K562 (cell line): ENCODE results near the gene PHC3. TPM values are rescaled to one million over a fixed set of nuclear protein-coding genes. Genes with fewer than 3 reads are reported as not detected.
A peak's percentile ranks its signal among the peaks of the same experiment; 100 is the strongest.

Experiments used
- ARID2 ChIP-seq: fragments of 450-650 bp; IDR thresholded peaks from 2 replicates; pipeline ENCODE4 v1.6.1; 2017; ENCODE audit warnings: antibody characterized with exemption, mild to moderate bottlenecking
- BACH1 ChIP-seq: fragments of 200-800 bp; sonication (Bioruptor generic); IDR thresholded peaks from 2 replicates; pipeline ENCODE4 v1.6.1; 2016; ENCODE audit warnings: missing genetic modification characterization, missing compliant biosample characterization
- CAMTA2 ChIP-seq: fragments of 250-450 bp; sonication (Bioruptor Pico); conservative IDR thresholded peaks from 2 replicates; pipeline ENCODE4 v1.5.1; 2022
- ELK1 ChIP-seq: sonication (generic); formaldehyde crosslinking; IDR thresholded peaks from 2 replicates; pipeline ENCODE4 v1.8.1; 2022; ENCODE audit warnings: missing genetic modification reagents
- FOS ChIP-seq: IDR thresholded peaks from 3 replicates; pipeline ENCODE4 v1.6.1; 2011; ENCODE audit not compliant: insufficient read length; ENCODE audit errors: extremely low read depth
- FOXA3 ChIP-seq, 2 experiments: fragments of 450-650 bp in 1 of 2; sonication (generic) in 1 of 2; formaldehyde crosslinking; IDR thresholded peaks in 1 of 2; conservative IDR thresholded peaks in 1 of 2; 2 replicates each; pipeline versions ENCODE4 v1.4.0 to v1.8.0; 2020 to 2022; ENCODE audit warnings: mild to moderate bottlenecking in 2 of 2, missing genetic modification reagents in 1 of 2
- GMEB1 ChIP-seq: fragments of 250-450 bp; sonication (Bioruptor Pico); IDR thresholded peaks from 2 replicates; pipeline ENCODE4 v1.4.0; 2020; ENCODE audit warnings: mild to moderate bottlenecking
- HDAC1 ChIP-seq, 2 experiments: fragments of 450-650 bp; IDR thresholded peaks; 2 replicates each; pipeline ENCODE4 v1.6.1; 2016 to 2017; ENCODE audit warnings: inconsistent platforms in 1 of 2, mild to moderate bottlenecking in 1 of 2, moderate library complexity in 1 of 2
- IRF9 ChIP-seq: fragments of 450-650 bp; IDR thresholded peaks from 2 replicates; pipeline ENCODE4 v1.6.1; 2016; ENCODE audit warnings: missing biosample characterization, missing genetic modification characterization
- KAT8 ChIP-seq: fragments of 450-650 bp; IDR thresholded peaks from 2 replicates; pipeline ENCODE4 v1.6.1; 2016; ENCODE audit warnings: low read depth, mild to moderate bottlenecking
- LEF1 ChIP-seq: fragments of 450-650 bp; IDR thresholded peaks from 2 replicates; pipeline ENCODE4 v1.6.1; 2016; ENCODE audit warnings: mild to moderate bottlenecking
- MYC ChIP-seq, 2 experiments: fragments of 250-450 bp in 1 of 2; sonication (Bioruptor Pico) in 1 of 2; IDR thresholded peaks; 2 replicates each; pipeline versions ENCODE4 v1.5.1 to v1.6.1; 2012 to 2021; ENCODE audit warnings: low read depth in 2 of 2, borderline replicate concordance in 1 of 2, improper control_type of control experiment in 1 of 2, low read length in 1 of 2, mild to moderate bottlenecking in 1 of 2, moderate library complexity in 1 of 2
- NELFE ChIP-seq: IDR thresholded peaks from 2 replicates; pipeline ENCODE4 v1.6.1; 2011; ENCODE audit warnings: mild to moderate bottlenecking; ENCODE audit not compliant: insufficient read depth, insufficient read length
- OTX1 ChIP-seq: fragments of 450-650 bp; formaldehyde crosslinking; IDR thresholded peaks from 2 replicates; pipeline ENCODE4 v1.4.0; 2022; ENCODE audit warnings: mild to moderate bottlenecking
- PURB ChIP-seq: sonication (generic); formaldehyde crosslinking; IDR thresholded peaks from 2 replicates; pipeline ENCODE4 v1.9.0; 2021; ENCODE audit warnings: low read depth, mild to moderate bottlenecking, missing genetic modification reagents
- RBFOX2 ChIP-seq: fragments of 200-400 bp; formaldehyde crosslinking; IDR thresholded peaks from 2 replicates; pipeline ENCODE4 v1.6.1; 2017; ENCODE audit warnings: low read depth, mild to moderate bottlenecking, low read length, moderate library complexity
- RBM14 ChIP-seq: fragments of 200-400 bp; formaldehyde crosslinking; IDR thresholded peaks from 2 replicates; pipeline ENCODE4 v1.6.1; 2018; ENCODE audit warnings: low read depth, mild to moderate bottlenecking, low read length, moderate library complexity, borderline replicate concordance; ENCODE audit not compliant: insufficient read depth
- SMAD4 ChIP-seq: fragments of 250-450 bp; sonication (Bioruptor Pico); conservative IDR thresholded peaks from 2 replicates; pipeline ENCODE4 v1.8.0; 2021; ENCODE audit warnings: inconsistent platforms, mild to moderate bottlenecking, moderate library complexity
- STAT5A ChIP-seq: IDR thresholded peaks from 2 replicates; pipeline ENCODE4 v1.6.1; 2012; ENCODE audit warnings: low read length, inconsistent platforms, borderline replicate concordance
- TEAD2 ChIP-seq: fragments of 450-650 bp; IDR thresholded peaks from 2 replicates; pipeline ENCODE4 v1.6.1; 2016; ENCODE audit warnings: missing genetic modification characterization, control low read depth, missing compliant biosample characterization
- TRIM28 ChIP-seq: fragments of 450-650 bp; IDR thresholded peaks from 2 replicates; pipeline ENCODE4 v1.6.1; 2017
- ZBTB9 ChIP-seq: fragments of 450-650 bp; formaldehyde crosslinking; IDR thresholded peaks from 2 replicates; pipeline ENCODE4 v1.4.0; 2020; ENCODE audit warnings: mild to moderate bottlenecking, moderate library complexity
- ZNF197 ChIP-seq: fragments of 200-800 bp; sonication (Bioruptor generic); IDR thresholded peaks from 2 replicates; pipeline ENCODE4 v1.6.1; 2016; ENCODE audit warnings: low read depth, missing genetic modification characterization, missing compliant biosample characterization
- ZNF324 ChIP-seq: fragments of 250-450 bp; sonication (Bioruptor Pico); IDR thresholded peaks from 2 replicates; pipeline ENCODE4 v1.4.0; 2020; ENCODE audit warnings: mild to moderate bottlenecking
- ZNF57 ChIP-seq: fragments of 450-650 bp; formaldehyde crosslinking; IDR thresholded peaks from 2 replicates; pipeline ENCODE4 v1.4.0; 2020; ENCODE audit warnings: mild to moderate bottlenecking, moderate library complexity
- ZNF589 ChIP-seq: fragments of 200-800 bp; sonication (Bioruptor generic); IDR thresholded peaks from 2 replicates; pipeline ENCODE4 v1.6.1; 2016; ENCODE audit warnings: low read depth, missing genetic modification characterization, missing compliant biosample characterization
- ZNF77 ChIP-seq: fragments of 250-450 bp; sonication (Bioruptor Pico); IDR thresholded peaks from 2 replicates; pipeline ENCODE4 v1.5.0; 2020
- polyA plus RNA-seq, 8 experiments: library from polyadenylated mRNA; depleted of rRNA in 4 of 8; stranded (reverse) in 5 of 8; unstranded in 3 of 8; fragments of >200 nt; fragmentation: Nextera tagmentation in 2 of 8; fragmentation: Illumina TruSeq in 1 of 8; extraction: Ambion mirVana in 2 of 8; extraction: Trizol in 1 of 8; gene quantifications; 2 replicates each; pipeline versions ENCODE4 v1.2.1 to v1.2.3, GENCODE V29; 2011 to 2014; ENCODE audit warnings: inconsistent platforms in 1 of 8, missing spikeins in 1 of 8
- total RNA-seq, 7 experiments: library from RNA; depleted of rRNA in 6 of 7; stranded (reverse); fragments of >200 nt in 6 of 7; fragmentation: Illumina TruSeq in 2 of 7; extraction: Trizol in 2 of 7; gene quantifications; 2 replicates each; pipeline versions ENCODE4 v1.2.1 to v1.2.3, GENCODE V29; 2011 to 2021; ENCODE audit warnings: low replicate concordance in 1 of 7

PHC3 gene
- total and polyA plus RNA-seq, 9 of the 15 experiments (the other 6 are each of a cell fraction or from before 2014, with no cell fraction given), result 3.1 to 21.6 (median 10.5) TPM

GRCh38 chr3:170132335-170132734, 49.2 kb downstream of the PHC3 start (continued):
- TF ChIP-seq ELK1 (CRISPR knock-in tag) (no peak), ZNF57 (no peak), MYC (IDR thresholded peaks at IDR 0.05; ENCODE audit: low read depth, low read length) (peak; percentile 50), MYC (CRISPR knock-in tag; IDR thresholded peaks at IDR 0.05; ENCODE audit: borderline replicate concordance, low read depth) (no peak), PURB (CRISPR knock-in tag) (no peak), NELFE (no peak), OTX1 (CRISPR knock-in tag) (no peak), TRIM28 (0 out of 2 replicates have a peak, but pooled peaks have one; percentile 49), FOXA3 (CRISPR knock-in tag; conservative IDR thresholded peaks at IDR 0.05 in 1 of 2, IDR thresholded peaks at IDR 0.05 in 1 of 2) (no peak), SMAD4 (CRISPR knock-in tag) (peak; percentile 78), STAT5A (no peak), ZBTB9 (CRISPR knock-in tag) (no peak), RBM14 (no peak), RBFOX2 (no peak), LEF1 (peak; percentile 93; the same call in 1 of the 2 replicates), ZNF324 (CRISPR knock-in tag) (no peak), ZNF77 (no peak), TEAD2 (tag) (no peak), CAMTA2 (CRISPR knock-in tag) (no peak), KAT8 (no peak), ARID2 (no peak), IRF9 (tag) (no peak), GMEB1 (CRISPR knock-in tag) (no peak), BACH1 (tag) (no peak), FOS (no peak), ZNF197 (CRISPR knock-in tag) (no peak), HDAC1 (IDR thresholded peaks at IDR 0.05) (no peak), ZNF589 (no peak)
